Astrocyte of the cerebellum (primary cell): Measurements from ENCODE around the gene ARV1.
"Not testable (repeated sequence)": the region's sequence is repeated elsewhere in the genome, so short reads cannot be mapped to it uniquely, and the experiment has no call there.

Source experiments
- DNase-seq: peaks from one replicate; pipeline ENCODE4 v3.0.0-alpha.2; 2011; ENCODE audit warnings: low read depth
- H3K4me3 ChIP-seq: 2 replicates; pipeline ENCODE4 v1.5.1; 2011; ENCODE audit warnings: mild to moderate bottlenecking, low read depth, low read length, moderate library complexity
- in situ Hi-C: cut with HindIII; loops from 2 replicates; pipeline ENCODE4 v1.10.0; 2017; ENCODE audit warnings: low sequenced_read_pairs
- TF ChIP-seq, protein P1 (sequence below): IDR thresholded peaks from 2 replicates; pipeline ENCODE4 v1.5.1; 2012; ENCODE audit warnings: low read length, low read depth, moderate library complexity, mild to moderate bottlenecking; ENCODE audit errors: missing control alignments

Gene ARV1

DNA sequence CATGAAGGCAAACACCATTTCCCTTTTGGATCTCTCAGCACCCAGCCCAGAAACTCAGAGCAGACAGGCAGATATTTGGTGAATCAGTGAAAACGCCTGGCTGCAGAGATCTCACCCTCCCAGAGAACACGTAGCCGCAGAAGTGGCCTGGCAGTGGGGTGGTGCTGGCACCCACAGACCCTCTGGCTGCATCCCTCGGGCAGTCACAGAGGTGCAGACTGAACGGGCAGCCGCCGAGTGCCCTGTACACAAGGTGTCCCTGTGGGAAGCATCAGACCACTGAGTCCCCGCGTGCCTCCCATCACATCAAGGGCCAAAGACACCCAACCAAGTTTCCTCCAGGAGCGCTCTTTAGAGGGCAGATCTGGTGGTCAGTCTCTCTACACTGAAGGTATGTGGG lies 49.1 kb downstream of the ARV1 start:
- no peak overlapping the region for H3K4me3 ChIP-seq
- in situ Hi-C loops, result no loop called here
- TF ChIP-seq, protein P1, sequence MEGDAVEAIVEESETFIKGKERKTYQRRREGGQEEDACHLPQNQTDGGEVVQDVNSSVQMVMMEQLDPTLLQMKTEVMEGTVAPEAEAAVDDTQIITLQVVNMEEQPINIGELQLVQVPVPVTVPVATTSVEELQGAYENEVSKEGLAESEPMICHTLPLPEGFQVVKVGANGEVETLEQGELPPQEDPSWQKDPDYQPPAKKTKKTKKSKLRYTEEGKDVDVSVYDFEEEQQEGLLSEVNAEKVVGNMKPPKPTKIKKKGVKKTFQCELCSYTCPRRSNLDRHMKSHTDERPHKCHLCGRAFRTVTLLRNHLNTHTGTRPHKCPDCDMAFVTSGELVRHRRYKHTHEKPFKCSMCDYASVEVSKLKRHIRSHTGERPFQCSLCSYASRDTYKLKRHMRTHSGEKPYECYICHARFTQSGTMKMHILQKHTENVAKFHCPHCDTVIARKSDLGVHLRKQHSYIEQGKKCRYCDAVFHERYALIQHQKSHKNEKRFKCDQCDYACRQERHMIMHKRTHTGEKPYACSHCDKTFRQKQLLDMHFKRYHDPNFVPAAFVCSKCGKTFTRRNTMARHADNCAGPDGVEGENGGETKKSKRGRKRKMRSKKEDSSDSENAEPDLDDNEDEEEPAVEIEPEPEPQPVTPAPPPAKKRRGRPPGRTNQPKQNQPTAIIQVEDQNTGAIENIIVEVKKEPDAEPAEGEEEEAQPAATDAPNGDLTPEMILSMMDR, result no peak
- DNase-seq, result no peak

DNA sequence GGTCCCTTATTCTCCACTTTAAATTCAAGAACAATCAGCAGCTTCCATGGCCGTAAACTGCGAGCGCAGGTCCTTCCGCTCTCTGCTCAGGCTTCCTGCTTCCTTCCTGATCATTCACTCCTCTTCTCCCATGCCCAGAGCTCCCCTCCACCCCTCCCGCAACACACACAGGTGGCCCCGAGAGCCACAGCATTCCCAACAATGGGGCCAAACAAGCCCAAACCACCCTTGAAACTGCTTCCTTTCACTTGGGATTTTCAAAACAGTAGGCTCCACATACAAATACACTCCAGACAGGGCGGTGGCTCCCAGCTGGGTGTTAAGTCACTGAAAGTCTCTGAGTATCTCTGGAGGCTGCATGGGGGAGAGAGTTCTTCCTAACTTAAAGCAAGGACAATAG lies 49.8 kb downstream of the ARV1 start:
- no peak overlapping the region for H3K4me3 ChIP-seq
- in situ Hi-C loops, result no loop called here

DNA sequence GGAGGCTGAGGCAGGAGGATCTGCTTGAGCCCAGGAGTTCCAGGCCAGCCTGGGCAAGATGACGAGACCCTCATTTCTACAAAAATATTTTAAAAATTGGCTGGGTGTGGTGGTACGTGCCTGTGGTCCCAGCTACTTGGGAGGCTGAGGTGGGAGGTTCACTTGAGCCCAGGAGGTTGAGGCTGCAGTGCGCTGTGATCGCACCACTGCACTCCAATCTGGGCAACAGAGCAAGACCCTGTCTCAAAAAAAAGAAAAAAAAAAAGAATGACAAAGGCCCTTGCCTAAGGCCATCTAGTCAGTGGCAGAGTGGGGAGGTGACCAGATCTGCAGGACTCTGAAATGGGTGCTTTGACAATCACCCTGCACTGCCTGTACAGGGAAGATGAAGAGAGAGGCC lies 50.4 kb downstream of the ARV1 start:
- in situ Hi-C loops, result not testable (repeated sequence)

More for the DNA sequence above, 49.8 kb downstream of the ARV1 start:
- TF ChIP-seq, protein P1, result no peak
- DNase-seq, result no peak

DNA sequence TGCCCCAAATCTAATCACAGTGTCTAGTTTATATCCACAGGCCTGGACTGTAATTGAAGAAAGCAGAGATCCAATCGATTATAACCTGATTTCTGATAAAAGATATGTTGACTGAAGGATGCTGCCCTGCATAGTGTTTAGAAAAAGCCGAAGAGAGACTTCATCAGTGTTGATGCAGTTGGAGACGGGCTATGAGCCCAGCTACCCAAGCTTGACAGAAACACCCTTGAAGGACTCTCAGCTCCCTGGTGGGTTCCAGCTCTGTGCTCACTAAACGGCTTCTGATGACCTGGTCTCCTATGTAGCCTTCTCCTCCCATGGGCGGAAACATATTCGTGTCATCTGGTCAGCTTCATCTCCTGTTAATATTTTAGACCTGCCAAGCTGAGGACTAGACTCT lies 50.9 kb downstream of the ARV1 start:
- TF ChIP-seq, protein P1, result no peak
- in situ Hi-C loops, result no loop called here
- no peak for DNase-seq

More for the DNA sequence above, 50.4 kb downstream of the ARV1 start:
- not testable (repeated sequence) for DNase-seq, H3K4me3 ChIP-seq

DNA sequence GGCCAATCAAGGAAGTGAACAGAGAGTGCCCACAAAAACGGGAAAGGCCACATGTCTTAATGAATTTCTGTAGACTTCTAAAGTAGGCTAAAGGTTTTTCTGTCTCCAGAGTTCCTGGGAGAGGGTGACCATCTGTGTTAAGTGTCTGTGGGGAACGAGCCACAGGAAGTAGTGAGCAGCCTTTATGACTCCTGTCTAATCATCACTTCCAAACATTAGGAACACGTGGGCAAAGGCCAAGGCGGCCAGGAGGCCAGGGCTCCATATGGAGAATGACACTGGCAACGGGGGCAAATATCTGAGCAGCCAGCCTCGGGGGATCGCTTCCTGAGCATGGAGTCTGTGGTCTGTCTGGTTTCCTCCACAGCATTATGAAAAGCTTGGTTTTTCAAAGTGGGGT lies 54.1 kb downstream of the ARV1 start:
- TF ChIP-seq, protein P1, result no peak
- H3K4me3 ChIP-seq, result no peak overlapping the region
- in situ Hi-C loops, result no loop called here
- no peak for DNase-seq

More for the DNA sequence above, 50.9 kb downstream of the ARV1 start:
- no peak overlapping the region for H3K4me3 ChIP-seq

DNA sequence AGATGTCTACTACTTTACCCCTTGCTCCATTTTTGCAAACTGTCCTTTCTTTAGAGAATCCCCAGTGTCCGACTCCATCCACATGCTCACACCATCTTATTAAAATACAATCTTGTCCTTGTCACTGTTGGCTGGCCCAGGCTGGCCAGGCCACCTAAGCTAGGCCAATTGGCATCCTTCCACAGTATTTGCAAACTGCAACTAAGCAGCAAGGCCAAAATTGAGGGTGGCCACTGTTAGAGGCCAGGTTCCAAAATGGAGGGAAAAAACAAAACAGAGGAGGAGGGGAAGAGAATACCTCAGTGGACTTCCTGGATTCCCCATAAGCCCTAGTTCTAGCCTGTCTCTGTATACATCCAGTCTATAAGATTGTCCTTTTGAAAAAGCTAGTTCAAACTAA lies 56.9 kb downstream of the ARV1 start:
- H3K4me3 ChIP-seq, result no peak overlapping the region
- TF ChIP-seq, protein P1, result no peak
- no peak for DNase-seq
- in situ Hi-C loops, result loop anchor here (5.0 kb wide), 1 partner anchor 107 kb away; no protein-coding TSS in a partner anchor

DNA sequence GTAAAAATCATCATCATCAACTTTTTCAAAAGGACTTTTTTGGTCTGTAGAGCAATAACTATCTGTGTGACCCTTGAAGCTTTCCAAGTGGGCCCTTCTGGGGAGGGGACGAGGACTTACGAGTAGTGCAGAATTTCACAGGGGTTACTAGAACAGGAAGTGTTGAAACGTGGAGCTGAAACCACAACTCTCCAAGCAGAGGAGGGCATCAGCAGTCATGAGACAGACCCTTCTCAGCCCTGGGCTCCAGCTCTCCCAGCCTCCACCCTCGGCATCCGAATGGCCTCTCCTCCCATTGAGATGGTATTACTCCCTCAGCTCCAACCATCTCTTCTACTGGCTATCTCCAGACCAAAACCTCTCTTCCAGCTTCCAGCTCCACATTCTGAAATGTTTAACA lies 57.5 kb downstream of the ARV1 start:
- TF ChIP-seq, protein P1, result no peak
- H3K4me3 ChIP-seq, result no peak overlapping the region
- in situ Hi-C loops, result loop anchor here (5.0 kb wide), 1 partner anchor 106 kb away; no protein-coding TSS in a partner anchor
- no peak for DNase-seq
